Activated T-cell treated with anti-CD3 and anti-CD28 coated beads, Interleukin-2, amount 50 U/mL, for 24 hours (primary cell): Measurements from ENCODE around the gene ADD2.

Experiments used
- DNase-seq: peaks from one replicate; pipeline ENCODE4 v3.0.0-alpha.2; 2020
- H3K27ac Mint-ChIP-seq: 2 replicates; pipeline ENCODE4 v1.8.0; 2020; ENCODE audit warnings: mild to moderate bottlenecking, mixed read lengths
- H3K27me3 Mint-ChIP-seq: 2 replicates; pipeline ENCODE4 v1.8.0; 2020; ENCODE audit warnings: mixed read lengths
- H3K36me3 Mint-ChIP-seq: 2 replicates; pipeline ENCODE4 v1.8.0; 2020; ENCODE audit warnings: low read depth, mixed read lengths
- H3K4me1 Mint-ChIP-seq: 2 replicates; pipeline ENCODE4 v1.8.0; 2020; ENCODE audit warnings: low read depth, mixed read lengths
- H3K4me3 Mint-ChIP-seq: 2 replicates; pipeline ENCODE4 v1.8.0; 2020; ENCODE audit warnings: mild to moderate bottlenecking, moderate library complexity, mixed read lengths
- H3K9me3 Mint-ChIP-seq: 2 replicates; pipeline ENCODE4 v1.8.0; 2020; ENCODE audit warnings: mixed read lengths

The ADD2 gene

DNA sequence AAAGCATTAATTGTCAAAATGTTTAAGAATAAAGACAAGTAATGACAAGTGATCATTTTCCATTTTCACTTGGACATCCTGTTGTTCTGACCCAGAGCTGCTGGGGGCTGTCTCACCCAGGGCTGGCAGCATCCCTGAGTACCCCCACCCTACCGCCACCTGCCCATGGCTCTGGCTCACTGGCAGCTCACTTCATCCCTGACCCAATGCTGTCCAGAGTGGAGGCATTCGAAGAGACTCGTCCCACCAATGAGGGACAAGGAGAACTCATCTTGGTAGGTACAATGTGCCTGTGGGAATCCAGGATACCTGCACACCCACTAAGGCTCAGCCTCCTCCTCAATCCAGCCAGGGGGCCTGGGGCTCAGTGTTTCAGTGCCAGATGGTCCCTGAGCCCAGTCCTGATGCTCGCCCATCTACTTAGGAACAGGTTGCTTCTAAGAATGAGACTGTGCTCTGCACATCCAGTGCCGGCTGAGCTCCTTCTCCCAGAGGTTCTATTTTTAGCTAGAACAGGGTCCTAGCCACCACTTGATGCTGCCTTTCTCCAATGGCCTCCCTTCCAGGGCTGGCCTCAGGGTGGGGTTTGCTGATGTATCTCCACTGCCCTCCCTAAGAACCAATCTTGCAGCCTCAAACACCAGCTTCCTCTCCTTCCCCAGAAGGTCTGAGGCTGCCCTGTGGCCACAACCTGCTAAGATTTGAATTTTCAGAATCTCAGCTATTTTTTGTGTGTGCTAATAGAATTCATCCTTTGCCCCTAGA lies 53.7 kb downstream of the ADD2 start:
- no peak for DNase-seq
- H3K9me3 Mint-ChIP-seq: no peaks in the 10 kb centered on the region
- H3K27me3 Mint-ChIP-seq: no peaks in the 10 kb centered on the region
- no peak overlapping the region for H3K27ac Mint-ChIP-seq
- no peak overlapping the region for H3K4me3 Mint-ChIP-seq
- peaks cover 3% of the 10 kb centered on the region for H3K36me3 Mint-ChIP-seq
- H3K4me1 Mint-ChIP-seq: no peaks in the 10 kb centered on the region

DNA sequence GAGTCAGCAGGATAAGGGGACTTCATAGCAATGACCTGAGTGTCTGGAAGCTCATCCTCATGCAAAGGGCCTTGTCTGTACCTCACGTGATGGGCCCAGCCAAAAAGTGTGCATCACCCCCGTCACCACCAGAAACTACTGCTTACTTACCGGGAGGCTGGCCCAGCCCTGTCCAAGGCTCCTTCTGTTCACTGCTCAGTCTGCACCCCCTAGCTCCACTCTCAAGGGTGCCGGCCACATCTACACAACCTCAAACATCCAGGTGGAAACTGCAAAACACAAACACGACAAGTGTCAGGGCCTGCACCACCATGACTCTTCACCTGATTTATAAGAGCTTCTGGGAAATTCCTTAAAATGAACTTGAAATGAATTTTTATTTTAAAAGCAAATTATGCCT lies 55.1 kb downstream of the ADD2 start:
- DNase-seq: no peak
- H3K27ac Mint-ChIP-seq: no peak overlapping the region
- peaks cover 3% of the 10 kb centered on the region for H3K36me3 Mint-ChIP-seq
- H3K4me3 Mint-ChIP-seq: no peak overlapping the region
- peaks cover 5% of the 10 kb centered on the region for H3K4me1 Mint-ChIP-seq
- H3K27me3 Mint-ChIP-seq: no peaks in the 10 kb centered on the region
- no peaks in the 10 kb centered on the region for H3K9me3 Mint-ChIP-seq

GRCh38 chr2:70711191-70711590 lies 56.8 kb downstream of the ADD2 start:
- peaks cover 5% of the 10 kb centered on the region for H3K36me3 Mint-ChIP-seq
- no peaks in the 10 kb centered on the region for H3K9me3 Mint-ChIP-seq
- H3K4me1 Mint-ChIP-seq: peaks cover 5% of the 10 kb centered on the region
- H3K4me3 Mint-ChIP-seq: no peak overlapping the region
- no peak for DNase-seq
- no peaks in the 10 kb centered on the region for H3K27me3 Mint-ChIP-seq
- no peak overlapping the region for H3K27ac Mint-ChIP-seq

GRCh38 chr2:70710038-70710690 lies 57.8 kb downstream of the ADD2 start:
- Mint-ChIP-seq H3K9me3 (no peaks in the 10 kb centered on the region), H3K27me3 (no peaks in the 10 kb centered on the region), H3K4me3 (no peak overlapping the region), H3K36me3 (peaks cover 5% of the 10 kb centered on the region), H3K27ac (no peak overlapping the region), H3K4me1 (peaks cover 5% of the 10 kb centered on the region)
- no peak for DNase-seq

GRCh38 chr2:70709275-70710037 lies 58.5 kb downstream of the ADD2 start:
- Mint-ChIP-seq H3K9me3 (no peaks in the 10 kb centered on the region), H3K4me3 (no peak overlapping the region), H3K27ac (peak overlapping the region; percentile 30), H3K27me3 (no peaks in the 10 kb centered on the region), H3K4me1 (peaks cover 5% of the 10 kb centered on the region), H3K36me3 (peaks cover 5% of the 10 kb centered on the region)
- DNase-seq: no peak

GRCh38 chr2:70708376-70709199 lies 59.4 kb downstream of the ADD2 start:
- DNase-seq: no peak
- Mint-ChIP-seq H3K9me3 (no peaks in the 10 kb centered on the region), H3K27me3 (no peaks in the 10 kb centered on the region), H3K27ac (peak overlapping the region; percentile 29), H3K36me3 (peaks cover 5% of the 10 kb centered on the region), H3K4me3 (no peak overlapping the region), H3K4me1 (peaks cover 5% of the 10 kb centered on the region)

DNA sequence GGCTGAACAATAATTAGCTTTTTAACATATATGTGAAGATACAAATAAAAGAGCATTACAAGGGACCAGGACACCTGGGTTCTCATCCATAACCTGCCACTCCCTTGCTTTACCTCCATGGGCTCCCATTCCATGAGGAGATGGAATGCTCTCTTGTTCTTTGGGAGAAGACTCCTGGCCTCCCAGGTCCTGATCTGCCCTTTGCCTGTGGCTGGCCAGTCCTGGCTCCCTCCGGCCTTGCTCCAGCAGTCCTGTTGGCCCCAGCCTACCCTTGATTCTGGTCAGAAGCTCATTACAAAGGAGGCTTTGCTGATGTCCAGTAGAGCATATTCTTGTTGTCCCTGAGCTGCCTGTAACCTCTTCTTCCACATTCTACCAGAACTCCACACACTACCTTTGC lies 60.3 kb downstream of the ADD2 start:
- Mint-ChIP-seq H3K4me1 (peaks cover 5% of the 10 kb centered on the region), H3K4me3 (no peak overlapping the region), H3K27me3 (no peaks in the 10 kb centered on the region), H3K9me3 (no peaks in the 10 kb centered on the region), H3K36me3 (peaks cover 5% of the 10 kb centered on the region), H3K27ac (no peak overlapping the region)
- DNase-seq: no peak

DNA sequence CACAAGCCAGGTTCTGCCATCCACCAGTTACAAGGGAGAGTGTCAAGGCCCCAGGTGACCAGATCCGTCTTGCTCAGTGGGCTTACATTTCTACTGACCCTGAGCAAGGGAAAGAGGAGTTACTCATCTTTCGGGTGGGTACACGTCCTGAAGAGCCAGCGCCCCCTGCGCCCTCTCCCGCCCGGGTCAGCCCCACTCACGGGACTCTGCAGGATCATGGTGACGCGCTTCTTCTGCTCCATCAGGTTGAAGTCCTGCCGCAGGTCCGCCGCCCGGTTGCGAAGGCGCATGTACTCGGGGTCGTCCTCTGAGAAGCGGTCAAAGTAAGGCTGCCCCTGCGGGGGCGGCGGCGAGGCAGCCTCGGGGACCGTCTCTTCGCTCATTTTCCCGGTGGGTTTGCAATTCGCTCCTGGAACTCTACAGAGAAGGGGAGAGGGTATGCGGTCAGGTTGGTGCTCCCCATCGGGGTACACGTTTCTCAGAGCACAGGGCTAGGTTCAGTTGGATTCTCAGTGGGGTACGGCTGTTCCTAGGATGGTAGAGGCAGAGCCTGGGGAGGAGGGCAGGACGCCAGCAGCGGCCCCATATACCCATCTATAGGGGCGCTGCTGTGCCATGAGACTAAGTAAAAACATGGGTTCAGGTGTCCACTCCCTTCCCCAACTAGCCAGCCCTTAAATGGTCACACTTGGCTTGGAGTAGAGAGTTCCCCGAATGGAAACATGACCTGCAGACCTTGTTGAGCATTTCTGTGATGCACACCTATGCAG lies 61.8 kb downstream of the ADD2 start:
- H3K36me3 Mint-ChIP-seq: peaks cover 5% of the 10 kb centered on the region

DNA sequence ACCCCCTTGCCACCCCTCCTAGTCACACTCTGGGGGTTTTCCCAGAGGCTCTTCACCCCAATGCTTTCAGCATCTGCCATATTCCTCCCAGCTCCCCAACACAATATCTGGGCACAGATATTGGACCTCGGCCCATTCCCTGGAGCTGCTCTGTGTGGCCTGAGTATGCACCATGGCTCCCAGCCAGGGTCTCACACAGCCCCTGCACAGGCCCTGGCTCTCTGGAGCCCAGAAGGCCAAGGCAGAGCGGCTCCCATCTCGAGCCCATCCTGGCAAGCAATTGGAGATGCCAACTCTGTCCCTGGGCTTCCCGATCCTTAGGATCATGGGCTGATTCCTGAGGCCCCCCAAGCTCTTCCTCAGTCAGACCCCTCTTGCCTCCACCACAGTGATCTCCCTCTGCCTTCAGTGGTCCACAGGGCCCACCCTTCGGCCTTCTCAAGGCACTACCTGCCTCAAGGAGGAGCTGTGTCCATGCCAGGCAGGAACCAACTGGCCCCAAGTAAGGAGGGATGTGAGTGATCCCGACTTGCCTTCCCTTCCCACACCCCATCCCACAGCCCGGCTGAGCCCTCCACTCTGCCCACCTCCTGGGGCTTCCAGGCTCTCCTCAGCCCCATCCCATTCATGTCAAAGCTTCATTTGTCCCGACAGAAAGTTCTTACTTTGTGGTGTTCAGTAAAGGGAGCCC lies 62.7 kb downstream of the ADD2 start:
- no peak for DNase-seq
- Mint-ChIP-seq H3K27me3 (no peaks in the 10 kb centered on the region), H3K27ac (no peak overlapping the region), H3K36me3 (peaks cover 2% of the 10 kb centered on the region), H3K4me1 (peaks cover 5% of the 10 kb centered on the region), H3K4me3 (no peak overlapping the region), H3K9me3 (no peaks in the 10 kb centered on the region)

More for the DNA sequence above, 61.8 kb downstream of the ADD2 start:
- H3K9me3 Mint-ChIP-seq: no peaks in the 10 kb centered on the region
- no peaks in the 10 kb centered on the region for H3K27me3 Mint-ChIP-seq
- H3K4me3 Mint-ChIP-seq: no peak overlapping the region
- DNase-seq: no peak
- no peak overlapping the region for H3K27ac Mint-ChIP-seq
- peaks cover 5% of the 10 kb centered on the region for H3K4me1 Mint-ChIP-seq

DNA sequence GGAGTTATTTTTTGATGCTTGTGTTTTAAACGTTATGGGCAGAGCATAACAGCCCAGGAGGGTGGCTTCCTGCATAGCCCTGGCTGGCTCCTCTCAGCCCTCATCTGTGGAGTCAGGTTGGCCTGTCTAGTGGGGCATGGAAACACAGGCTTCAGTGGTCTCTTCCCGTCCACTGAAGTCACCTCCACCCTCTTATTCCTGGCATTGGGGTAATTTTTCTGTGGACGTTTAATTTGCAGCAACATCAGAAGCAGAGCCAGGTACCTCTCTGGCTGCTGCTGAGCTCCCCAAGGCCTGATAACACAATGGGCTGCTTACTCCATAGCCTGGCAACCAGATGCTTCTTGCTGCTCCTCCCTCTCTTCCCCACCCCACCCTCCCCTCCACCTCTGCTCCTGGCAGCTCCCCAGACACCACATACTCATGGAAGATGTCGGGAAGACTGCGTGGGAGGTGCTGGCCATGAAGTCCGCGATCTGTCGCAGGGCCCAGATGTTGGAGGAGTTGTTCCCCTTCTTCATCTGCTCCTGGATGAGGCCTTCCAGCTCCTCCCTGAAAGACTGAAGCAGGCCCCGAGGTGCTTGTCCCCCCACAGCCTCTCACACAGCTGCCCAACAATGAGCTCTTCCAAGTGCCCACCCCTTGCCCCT lies 64.0 kb downstream of the ADD2 start:
- Mint-ChIP-seq H3K27ac (no peak overlapping the region), H3K36me3 (peaks cover 2% of the 10 kb centered on the region), H3K9me3 (no peaks in the 10 kb centered on the region), H3K27me3 (no peaks in the 10 kb centered on the region), H3K4me1 (peaks cover 3% of the 10 kb centered on the region), H3K4me3 (no peak overlapping the region)
- peak; percentile 16 for DNase-seq

DNA sequence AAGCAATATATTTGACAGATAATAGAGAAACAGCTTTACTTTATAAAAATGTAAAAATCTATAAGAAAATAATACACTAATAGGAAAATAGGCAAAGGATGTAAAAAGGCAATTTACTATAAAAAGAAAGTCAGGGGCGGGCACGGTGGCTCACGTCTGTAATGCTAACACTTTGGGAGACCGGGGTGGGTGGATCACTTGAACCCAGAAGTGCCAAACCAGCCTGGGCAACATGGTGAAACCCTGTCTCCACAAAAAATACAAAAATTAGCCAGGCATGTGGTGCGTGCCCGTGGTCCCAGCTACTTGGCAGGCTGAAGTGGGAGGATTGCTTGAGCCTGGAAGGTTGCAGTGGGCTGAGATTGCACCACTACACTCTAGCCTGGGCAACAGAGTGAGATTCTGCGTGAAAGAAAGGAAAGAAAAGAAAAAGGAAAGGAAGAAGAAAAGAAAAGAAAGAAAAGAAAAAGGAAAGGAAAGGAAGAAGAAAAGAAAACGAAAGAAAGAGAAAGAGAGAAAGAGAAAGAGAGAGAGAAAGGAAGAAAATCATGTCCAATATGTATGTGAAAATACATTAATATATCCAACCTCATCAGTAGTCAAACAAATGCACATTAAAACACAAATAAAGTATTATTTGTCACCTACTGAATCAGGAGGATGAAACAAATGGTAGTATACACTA lies 65.1 kb downstream of the ADD2 start:
- no peak overlapping the region for H3K4me3 Mint-ChIP-seq
- no peaks in the 10 kb centered on the region for H3K9me3 Mint-ChIP-seq
- no peak overlapping the region for H3K27ac Mint-ChIP-seq
- no peaks in the 10 kb centered on the region for H3K4me1 Mint-ChIP-seq
- no peak for DNase-seq
- H3K27me3 Mint-ChIP-seq: no peaks in the 10 kb centered on the region
- peaks cover 2% of the 10 kb centered on the region for H3K36me3 Mint-ChIP-seq

- Mint-ChIP-seq H3K27ac (no peak overlapping the region), H3K27me3 (no peaks in the 10 kb centered on the region), H3K36me3 (no peaks in the 10 kb centered on the region), H3K4me3 (no peak overlapping the region), H3K4me1 (no peaks in the 10 kb centered on the region), H3K9me3 (no peaks in the 10 kb centered on the region)
- DNase-seq: no peak
Measured at GRCh38 chr2:70698847-70699246, 69.2 kb downstream of the ADD2 start.
